Measurements from ENCODE around the gene LHX3. TPM values are rescaled to one million over a fixed set of nuclear protein-coding genes. Genes with fewer than 3 reads are reported as not detected.
A peak's percentile ranks its signal among the peaks of the same experiment; 100 is the strongest.

LHX3 gene
- total and polyA plus RNA-seq, 2 of the 8 experiments (the other 6 are each of a cell fraction or from before 2014, with no cell fraction given) = 0.02 TPM; not detected in 1

- Histone ChIP-seq H3K23ac (ENCODE audit: insufficient read length) (no peak overlapping the region), H4K20me1 (replicated peaks in 1 of 2; ENCODE audit: control insufficient read depth in 1 of 2, insufficient read depth in 2 of 2, low read length in 2 of 2) (peaks cover 22 to 34% of the 10 kb centered on the region in 2 experiments), H3K23me2 (ENCODE audit: low read depth, low read length) (no peaks in the 10 kb centered on the region), H3K18ac (ENCODE audit: extremely low read depth, low read length) (no peak overlapping the region), H2BK15ac (ENCODE audit: low read length) (no peak overlapping the region), H2BK120ac (replicated peaks; ENCODE audit: low read depth, low read length) (no peak overlapping the region), H3K4me2 (ENCODE audit: insufficient read depth in 1 of 2, low read depth in 2 of 2, low read length in 2 of 2) (no peak overlapping the region), H3K79me1 (ENCODE audit: low read depth, low read length) (peaks cover 32% of the 10 kb centered on the region), H3K36me3 (ENCODE audit: control insufficient read depth in 2 of 4, insufficient read depth in 4 of 4, low read length in 3 of 4) (peaks cover 0 to 14% (median 4%) of the 10 kb centered on the region in 4 experiments; a peak in 3 of 8 replicates), H2BK20ac (ENCODE audit: low read length) (no peak overlapping the region), H2BK5ac (ENCODE audit: low read depth, low read length) (peak overlapping the region; percentile 66; the same call in 1 of the 2 replicates), H3K56ac (replicated peaks; ENCODE audit: insufficient read length, low read depth, low read length) (no peak overlapping the region), H3K27ac (ENCODE audit: low read depth, low read length) (no peak overlapping the region), H2AFZ (ENCODE audit: low read length) (no peak overlapping the region), H4K91ac (replicated peaks; ENCODE audit: insufficient read length, low read length) (no peak overlapping the region), H3K4me1 (replicated peaks in 1 of 4; ENCODE audit: control insufficient read depth in 3 of 4, insufficient read depth in 4 of 4, low read length in 3 of 4) (peaks cover 0 to under 1% (median under 1%) of the 10 kb centered on the region in 4 experiments; a peak in 4 of 7 replicates), H2BK12ac (ENCODE audit: low read depth, low read length) (no peak overlapping the region), H2AK5ac (ENCODE audit: low read depth, low read length) (no peak overlapping the region), H3K9ac (replicated peaks in 1 of 4; ENCODE audit: extremely low read depth in 1 of 4, low read depth in 3 of 4, low read length in 3 of 4) (no peak overlapping the region), H3K14ac (ENCODE audit: insufficient read length) (no peak overlapping the region), H4K5ac (ENCODE audit: insufficient read length, low read depth, low read length) (no peak overlapping the region), H3K9me3 (ENCODE audit: insufficient read depth in 2 of 2, low read depth in 1 of 2, low read length in 1 of 2) (no peaks in the 10 kb centered on the region), H4K8ac (ENCODE audit: extremely low read depth, insufficient read depth, low read length) (no peak overlapping the region), H3K4ac (replicated peaks; ENCODE audit: insufficient read length, low read depth, low read length) (no peak overlapping the region), H3K27me3 (replicated peaks in 1 of 4; ENCODE audit: control insufficient read depth in 3 of 4, extremely low read depth in 1 of 4, insufficient read depth in 3 of 4, low read length in 3 of 4) (no peaks in the 10 kb centered on the region), H3K79me2 (ENCODE audit: control insufficient read depth in 1 of 2, insufficient read depth in 2 of 2, low read length in 2 of 2) (peaks cover 11 to 83% of the 10 kb centered on the region in 2 experiments), H3K4me3 (ENCODE audit: extremely low read depth in 1 of 4, insufficient read depth in 2 of 4, low read depth in 3 of 4, low read length in 4 of 4) (no peak overlapping the region)
- DNase-seq (ENCODE audit: low read depth in 1 of 2, low spot score in 2 of 2) (no peak), FAIRE-seq (no peak)
- CTCF ChIA-PET (ENCODE audit: partially characterized antibody) = interaction anchor here (0.7 to 1.8 kb wide), 4 partner anchors 11 to 31 kb away, joined by 3 to 10 read pairs (median 3); no protein-coding TSS in a partner anchor
- TF ChIP-seq PHF8 (conservative IDR thresholded peaks at IDR 0.05; ENCODE audit: low read depth, low read length) = no peak
- TF ChIP-seq RAD21 (IDR thresholded peaks at IDR 0.05 in 1 of 2, conservative IDR thresholded peaks at IDR 0.05 in 1 of 2; ENCODE audit: low read depth in 2 of 2, low read length in 2 of 2) = no peak
- TF ChIP-seq RXRA (IDR thresholded peaks at IDR 0.05; ENCODE audit: insufficient read depth, low read depth, low read length) = no peak
- TF ChIP-seq RFX5 (IDR thresholded peaks at IDR 0.05; ENCODE audit: borderline replicate concordance, low read depth, low read length) = no peak
- no peak for TF ChIP-seq BRCA1 (IDR thresholded peaks at IDR 0.05; ENCODE audit: low read depth, low read length)
- TF ChIP-seq TEAD4 (IDR thresholded peaks at IDR 0.05; ENCODE audit: low read depth, low read length) = no peak
- no peak for TF ChIP-seq CBX8 (IDR thresholded peaks at IDR 0.05; ENCODE audit: borderline replicate concordance, low read depth, low read length)
- TF ChIP-seq HDAC6 (IDR thresholded peaks at IDR 0.05; ENCODE audit: low read depth, low read length) = no peak
- WGBS, 2 experiments (ENCODE audit: extremely low coverage in 1 of 2, insufficient coverage in 1 of 2, insufficient read length in 1 of 2, insufficient replicate concordance in 2 of 2, low coverage in 1 of 2, low lambda C conversion rate in 2 of 2, missing lambda C conversion rate in 1 of 2) = 91% methylated on average over 12 of the region's 12 CpGs; no CpG with 5 or more reads in 1 of the 2 experiments
- POLR2A ChIA-PET (ENCODE audit: partially characterized antibody) = no interaction called here
These were observed 33.4 kb upstream of the LHX3 start for GRCh38 chr9:136238342-136238732.

All from H1 (cell line).